HCT116 (cell line): ENCODE data around the gene DPP6.

ENCODE experiments used
- CTCF ChIP-seq, 3 experiments: fragments of 200-600 bp in 1 of 3; sonication (generic) in 1 of 3; IDR thresholded peaks in 2 of 3; conservative IDR thresholded peaks in 1 of 3; 2 replicates each; pipeline ENCODE4 v1.5.1; 2012 to 2017; ENCODE audit warnings: low read depth in 2 of 3, low read length in 2 of 3, antibody characterized with exemption in 1 of 3, borderline replicate concordance in 1 of 3, control low read depth in 1 of 3, mild to moderate bottlenecking in 1 of 3, mixed read lengths in 1 of 3, mixed run types in 1 of 3, moderate library complexity in 1 of 3; ENCODE audit not compliant: insufficient read depth in 1 of 3
- EZH2 ChIP-seq: fragments of 200-600 bp; sonication (generic); IDR thresholded peaks from 2 replicates; pipeline ENCODE4 v1.6.1; 2017; ENCODE audit warnings: antibody characterized with exemption, mixed run types
- EZH2phosphoT487 ChIP-seq: fragments of 200-600 bp; IDR thresholded peaks from 2 replicates; pipeline ENCODE4 v1.6.1; 2018; ENCODE audit warnings: antibody characterized with exemption, borderline replicate concordance
- MAX ChIP-seq: IDR thresholded peaks from 2 replicates; pipeline ENCODE4 v1.6.1; 2012
- POLR2A ChIP-seq: IDR thresholded peaks from 2 replicates; pipeline ENCODE4 v1.7.0; 2011; ENCODE audit warnings: borderline replicate concordance; ENCODE audit not compliant: insufficient read depth, insufficient read length; ENCODE audit errors: extremely low read depth
- POLR2AphosphoS5 ChIP-seq: IDR thresholded peaks from 2 replicates; pipeline ENCODE4 v1.6.1; 2011; ENCODE audit warnings: mild to moderate bottlenecking, low read depth, low read length, moderate library complexity
- REST ChIP-seq: IDR thresholded peaks from 2 replicates; pipeline ENCODE4 v1.6.1; 2012; ENCODE audit warnings: low read depth
- SP1 ChIP-seq: IDR thresholded peaks from 2 replicates; pipeline ENCODE4 v1.6.1; 2012; ENCODE audit warnings: low read depth
- ZBTB33 ChIP-seq: IDR thresholded peaks from 2 replicates; pipeline ENCODE4 v1.6.1; 2011; ENCODE audit warnings: mild to moderate bottlenecking, low read length, moderate library complexity; ENCODE audit not compliant: insufficient replicate concordance; ENCODE audit errors: extremely low read depth

- no peak for TF ChIP-seq ZBTB33
- no peak for TF ChIP-seq CTCF (IDR thresholded peaks at IDR 0.05 in 2 of 3, conservative IDR thresholded peaks at IDR 0.05 in 1 of 3; ENCODE audit: borderline replicate concordance in 1 of 3, insufficient read depth in 1 of 3, low read depth in 2 of 3, low read length in 2 of 3)
- no peak for TF ChIP-seq REST
- TF ChIP-seq POLR2A: no peak
- TF ChIP-seq SP1: no peak
- TF ChIP-seq MAX: no peak
- TF ChIP-seq EZH2: no peak
- no peak for TF ChIP-seq POLR2AphosphoS5
- TF ChIP-seq EZH2phosphoT487: no peak
Measured at GRCh38 chr7:154371424-154371823, 319.2 kb downstream of the DPP6 start.
